NCI-H2029 treated with DMSO at 0.1 percent for 48 hours (cell line): ENCODE results near the gene FAM156A.
"Not testable (repeated sequence)": the region's sequence is repeated elsewhere in the genome, so short reads cannot be mapped to it uniquely, and the experiment has no call there.

ENCODE experiments used
- DNase-seq: peaks from one replicate; lab custom pipeline; 2025; lab: John Stamatoyannopoulos, UW

The FAM156A gene

DNA sequence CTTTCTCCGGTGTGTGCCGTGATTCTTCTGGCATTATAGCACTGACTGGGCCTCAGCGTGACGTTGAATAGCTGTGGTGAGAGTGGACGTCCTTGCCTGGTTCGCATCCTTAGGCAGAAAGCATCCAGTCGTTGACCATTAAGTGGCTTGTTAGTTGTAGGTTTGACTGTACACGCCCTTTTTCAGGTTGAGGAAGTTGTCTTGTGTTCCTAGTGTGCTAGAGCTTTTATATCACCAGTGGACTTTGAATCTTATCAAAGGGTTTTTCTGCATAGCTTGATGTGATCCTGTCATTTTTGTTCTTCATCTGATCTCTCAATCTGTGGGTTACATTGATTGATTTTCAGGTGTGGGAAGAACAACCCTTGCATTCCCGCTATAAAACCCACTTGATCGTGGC is 52.8 kb downstream of the FAM156A start:
- DNase-seq = not testable (repeated sequence)
